Brain microvascular endothelial cell (primary cell): ENCODE data around the gene SLC15A1.
A peak's percentile ranks its signal among the peaks of the same experiment; 100 is the strongest.

Experiments
- DNase-seq: peaks from one replicate; pipeline ENCODE4 v3.0.0-alpha.2; 2020
- H3K27ac ChIP-seq: fragments of 250-450 bp; sonication (Bioruptor Pico); 2 replicates; pipeline ENCODE4 v1.5.1; 2020; ENCODE audit warnings: mild to moderate bottlenecking, moderate library complexity
- H3K27me3 ChIP-seq: fragments of 250-450 bp; sonication (Bioruptor Pico); replicated peaks from 2 replicates; pipeline ENCODE4 v1.5.1; 2020; ENCODE audit warnings: mild to moderate bottlenecking
- H3K36me3 ChIP-seq: fragments of 250-450 bp; sonication (Bioruptor Pico); replicated peaks from 2 replicates; pipeline ENCODE4 v1.5.1; 2020; ENCODE audit warnings: mild to moderate bottlenecking
- H3K4me3 ChIP-seq: 2 replicates; pipeline ENCODE4 v1.5.1; 2011; ENCODE audit warnings: low read depth, mild to moderate bottlenecking, control low read depth, low read length, moderate library complexity
- CTCF ChIP-seq: IDR thresholded peaks from 2 replicates; pipeline ENCODE4 v1.5.1; 2011; ENCODE audit warnings: low read depth, mild to moderate bottlenecking, moderate library complexity, low read length, control low read depth, inconsistent platforms; ENCODE audit errors: missing control alignments
- in situ Hi-C: cut with HindIII; loops from 2 replicates; pipeline ENCODE4 v1.10.0; 2017; ENCODE audit warnings: low sequenced_read_pairs, low pct_ligation_motif_present

The SLC15A1 gene

GRCh38 chr13:98773921-98774320 lies 21.4 kb upstream of the SLC15A1 start:
- Histone ChIP-seq H3K27ac (no peak overlapping the region), H3K27me3 (no peaks in the 10 kb centered on the region), H3K36me3 (no peaks in the 10 kb centered on the region), H3K4me3 (no peak overlapping the region)
- no peak for DNase-seq
- in situ Hi-C loops: no loop called here
- TF ChIP-seq CTCF: no peak

- Histone ChIP-seq H3K27ac (no peak overlapping the region), H3K4me3 (no peak overlapping the region), H3K27me3 (no peaks in the 10 kb centered on the region), H3K36me3 (no peaks in the 10 kb centered on the region)
- in situ Hi-C loops: no loop called here
- TF ChIP-seq CTCF: peak; percentile 27
- DNase-seq: no peak
These were observed 20.5 kb upstream of the SLC15A1 start for GRCh38 chr13:98772794-98773452.

- H3K27me3 ChIP-seq: no peaks in the 10 kb centered on the region
- in situ Hi-C loops: no loop called here
These were observed 19.6 kb upstream of the SLC15A1 start for GRCh38 chr13:98771838-98772611.

GRCh38 chr13:98769736-98770135 lies 17.3 kb upstream of the SLC15A1 start:
- no peak overlapping the region for H3K4me3 ChIP-seq
- no peak for TF ChIP-seq CTCF
- in situ Hi-C loops: no loop called here
- no peak for DNase-seq
- H3K27ac ChIP-seq: no peak overlapping the region
- no peaks in the 10 kb centered on the region for H3K27me3 ChIP-seq
- H3K36me3 ChIP-seq: no peaks in the 10 kb centered on the region

More at GRCh38 chr13:98771838-98772611, 19.6 kb upstream of the SLC15A1 start:
- TF ChIP-seq CTCF: no peak
- no peaks in the 10 kb centered on the region for H3K36me3 ChIP-seq
- no peak overlapping the region for H3K4me3 ChIP-seq
- H3K27ac ChIP-seq: no peak overlapping the region
- DNase-seq: no peak

GRCh38 chr13:98768522-98768921 lies 16.1 kb upstream of the SLC15A1 start:
- in situ Hi-C loops: no loop called here

More at GRCh38 chr13:98768522-98768921, 16.1 kb upstream of the SLC15A1 start:
- DNase-seq: no peak
- Histone ChIP-seq H3K27me3 (no peaks in the 10 kb centered on the region), H3K27ac (no peak overlapping the region), H3K36me3 (no peaks in the 10 kb centered on the region), H3K4me3 (no peak overlapping the region)
- TF ChIP-seq CTCF: no peak
